Left renal cortex interstitium (tissue), 4 donors: ENCODE measurements around the gene ERC2. TPM values are rescaled to one million over a fixed set of nuclear protein-coding genes. Genes with fewer than 3 reads are reported as not detected.
A peak's percentile ranks its signal among the peaks of the same experiment; 100 is the strongest.
"Not testable (repeated sequence)": the region's sequence is repeated elsewhere in the genome, so short reads cannot be mapped to it uniquely, and the experiment has no call there.

Experiments
- DNase-seq, 4 donors: peaks; one replicate each; pipeline ENCODE4 v3.0.0-alpha.2; 2013; ENCODE audit warnings: low read depth in 4 of 4, low spot score in 2 of 4, missing footprints in 1 of 4
- polyA plus RNA-seq, 4 donors: library from polyadenylated mRNA; unstranded; fragments of 120-200 nt; gene quantifications; one replicate each; pipeline ENCODE4 v1.2.1, GENCODE V29; 2013; ENCODE audit not compliant: insufficient read length in 4 of 4

ERC2 gene
- polyA plus RNA-seq, result 1 to 10 TPM; 2.0 to 4.2 (median 3.8) TPM

DNA sequence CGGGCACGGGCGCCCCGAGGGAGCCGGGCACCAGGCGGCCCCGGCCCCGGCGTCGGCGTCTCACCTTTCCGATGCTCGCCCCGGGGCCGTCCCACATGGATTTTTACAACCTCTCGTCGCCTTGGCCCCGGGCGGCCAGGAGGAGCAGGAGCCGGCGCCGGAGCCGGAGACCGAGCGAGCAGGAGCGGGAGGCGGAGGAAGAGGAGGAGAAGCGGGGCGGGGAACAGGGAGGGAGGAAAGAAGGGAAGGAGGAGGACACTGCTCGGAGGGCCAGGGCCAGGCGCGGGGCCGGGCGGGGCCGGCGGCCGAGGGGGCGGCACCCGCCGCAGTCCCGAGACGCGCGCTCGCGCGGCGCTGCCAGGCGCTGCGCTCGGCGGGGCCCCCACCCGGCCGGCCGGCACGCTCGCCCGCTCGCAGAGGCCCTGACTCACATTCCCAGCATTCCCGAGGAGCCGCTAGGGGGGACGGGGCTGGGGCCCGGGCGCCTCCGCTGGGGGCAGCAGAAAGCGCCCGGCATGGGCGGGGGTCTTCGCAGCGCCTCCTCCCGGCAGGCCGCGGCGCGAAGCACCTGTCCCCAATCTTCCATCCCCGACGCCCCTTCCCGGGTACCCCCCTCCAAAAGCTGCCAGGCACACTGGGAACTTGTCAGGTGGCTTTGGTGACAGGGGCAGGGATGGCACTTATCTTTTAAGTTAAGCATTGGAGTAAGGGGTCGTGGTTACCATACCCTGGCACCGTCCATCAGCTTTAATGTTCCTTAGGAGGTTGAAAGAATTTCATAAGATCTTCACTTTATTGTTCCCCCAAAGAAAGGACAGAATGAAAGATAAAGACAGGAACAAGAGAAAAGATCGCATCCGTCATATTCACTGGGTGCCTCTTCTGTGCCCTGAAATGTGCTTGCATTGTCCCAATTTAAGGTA is at the start of gene ERC2:
Gene ERC2 (minus strand): TSS at position 284 of the 923 bp plus-strand sequence.
- peak in 1 of 4 donors; percentile 41 for DNase-seq

DNA sequence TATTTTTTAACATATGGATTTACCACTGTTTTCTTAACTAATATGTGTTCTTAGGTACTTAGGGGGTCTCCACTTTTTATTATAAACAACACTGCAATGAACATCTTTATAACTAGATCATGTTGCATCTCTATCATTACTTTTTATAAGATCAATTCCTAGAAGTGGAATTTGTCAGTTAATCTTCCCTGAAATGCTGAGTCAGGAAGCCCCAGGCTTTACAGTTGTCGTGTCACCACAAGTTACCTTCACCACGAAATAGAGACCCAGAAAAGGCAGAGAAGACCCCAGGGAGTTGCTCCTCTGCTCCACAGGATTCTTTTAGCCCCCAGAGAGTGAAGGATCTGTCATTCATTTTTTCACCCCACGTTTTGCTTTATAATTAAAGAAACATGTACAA is 34.5 kb upstream of the ERC2 start:
- DNase-seq, result no peak

DNA sequence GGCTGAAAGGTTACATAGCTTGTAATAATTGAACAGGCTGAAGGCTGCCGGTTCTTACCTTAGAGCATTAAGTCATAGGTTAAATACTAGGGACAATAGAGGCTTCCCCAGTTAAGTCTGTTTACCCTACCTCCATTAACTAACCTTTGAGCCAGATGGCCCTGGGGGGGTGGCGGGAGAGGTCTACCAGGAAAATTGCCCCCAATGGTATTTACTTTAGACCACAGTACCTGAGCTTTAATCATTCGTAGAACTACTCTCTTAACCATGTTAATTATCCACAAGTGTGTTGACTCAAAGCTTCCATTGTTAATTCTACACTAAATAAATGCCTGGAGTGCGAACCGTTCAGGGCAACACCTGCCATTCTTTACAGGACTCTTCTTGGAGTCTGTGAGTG is 28.1 kb upstream of the ERC2 start:
- not testable (repeated sequence) for DNase-seq

DNA sequence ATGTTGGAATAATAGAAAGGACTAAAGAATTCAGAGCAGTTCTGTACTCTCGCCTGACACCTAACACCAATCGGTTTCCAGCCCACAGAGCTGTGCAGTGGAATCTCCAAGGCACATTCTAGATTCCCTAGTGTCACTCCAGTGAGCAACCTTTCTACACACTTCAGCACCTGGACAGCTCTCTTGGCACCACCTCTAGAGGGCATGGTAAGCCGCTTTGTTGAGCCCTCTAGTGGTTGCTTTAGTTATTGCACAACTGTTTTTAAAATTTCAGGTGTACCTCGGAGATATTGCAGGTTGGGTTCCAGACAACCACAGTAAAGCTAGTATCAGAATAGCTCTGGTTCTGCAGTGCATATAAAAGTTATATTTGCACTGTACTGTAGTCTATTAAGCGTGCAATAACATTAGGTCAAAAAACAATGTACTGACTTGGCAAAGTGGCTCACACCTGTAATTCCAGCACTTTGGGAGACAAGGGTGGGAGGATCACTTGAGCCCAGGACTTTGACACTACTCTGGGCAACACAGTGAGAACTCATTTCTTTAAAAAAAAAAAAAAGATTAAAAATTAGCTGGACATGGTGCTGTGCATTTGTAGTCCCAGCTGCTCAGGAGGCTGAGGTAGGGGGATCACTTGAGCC is 26.5 kb upstream of the ERC2 start:
- DNase-seq, result peak; percentile 74 to 92 (median 75)

DNA sequence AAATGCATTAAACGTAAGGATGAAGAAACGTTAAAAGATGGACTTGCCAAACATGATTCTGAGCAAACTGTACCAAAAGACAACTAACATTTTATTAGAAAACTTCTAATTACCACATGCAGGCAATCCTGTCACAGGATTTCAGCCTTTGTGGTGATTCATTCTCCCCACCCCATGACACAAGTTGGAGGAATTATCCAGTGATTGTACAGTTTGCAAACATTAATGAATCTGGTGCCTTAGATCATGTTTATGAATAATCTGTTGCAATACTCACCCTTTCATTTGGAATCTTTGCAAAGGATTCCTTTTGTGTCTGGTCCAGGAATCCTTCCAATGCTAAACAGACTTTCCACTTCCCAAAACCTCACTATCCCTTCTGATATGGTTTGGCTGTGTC is 23.3 kb upstream of the ERC2 start:
- no peak for DNase-seq

DNA sequence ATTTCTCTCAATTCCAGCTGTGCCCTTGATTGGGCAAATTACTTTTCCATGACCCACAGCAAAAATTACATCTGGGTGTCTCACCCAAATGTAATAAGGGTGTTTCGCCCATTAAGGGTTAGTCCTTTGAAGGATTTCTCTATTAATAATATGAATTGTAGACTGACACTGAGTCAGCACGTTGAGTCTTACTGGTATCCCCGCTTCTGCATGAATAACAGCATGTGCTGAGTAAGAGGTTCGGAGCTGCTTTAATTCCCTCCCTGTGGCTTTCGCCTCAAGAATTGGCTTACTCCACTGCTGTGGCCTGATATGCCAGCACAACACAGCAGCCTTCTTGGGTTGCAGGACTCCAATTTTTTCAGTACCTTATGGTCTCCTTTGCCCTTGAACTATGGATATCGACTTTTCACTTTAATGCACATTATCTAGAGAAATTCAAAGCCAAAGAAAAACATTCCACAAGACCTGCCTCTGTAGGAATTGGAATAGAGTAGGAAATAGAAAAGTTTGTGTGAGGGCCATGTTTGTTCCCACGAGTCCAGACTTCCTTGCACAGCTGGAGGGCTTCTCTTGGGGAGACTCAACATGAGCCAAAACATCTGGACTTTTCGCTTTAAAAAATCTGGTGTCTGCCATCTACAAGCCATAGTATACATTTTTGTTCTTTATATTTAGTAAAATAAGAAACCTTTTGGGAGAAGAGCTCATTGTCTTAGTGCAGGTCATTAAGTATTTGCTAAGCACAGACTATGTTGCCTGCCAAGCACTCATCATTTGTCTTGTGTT is 20.7 kb upstream of the ERC2 start:
- no peak for DNase-seq

DNA sequence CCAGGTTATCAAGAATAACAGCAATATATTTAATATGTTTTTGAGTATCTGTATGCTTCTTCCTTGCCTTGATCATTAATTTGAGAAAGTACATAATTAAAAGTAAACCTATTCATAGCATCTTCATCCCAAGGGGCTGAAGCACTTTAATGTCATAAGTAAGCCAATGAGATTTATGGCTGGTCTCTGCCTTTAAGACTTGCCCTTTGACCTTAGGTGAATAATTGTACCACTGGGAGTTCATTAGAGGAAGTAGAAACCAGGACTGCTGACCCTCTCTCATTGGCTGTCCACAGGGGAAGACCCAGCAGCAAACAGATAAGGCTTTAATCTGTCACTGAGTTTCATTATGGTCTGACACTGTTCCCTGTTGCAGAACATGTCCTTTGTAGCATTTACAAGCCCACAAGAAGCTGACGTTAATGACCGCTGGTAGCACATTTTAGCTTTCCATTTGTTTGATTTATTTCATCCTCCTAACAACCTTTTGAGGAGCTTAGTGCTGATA is 16.3 kb upstream of the ERC2 start:
- DNase-seq, result no peak

DNA sequence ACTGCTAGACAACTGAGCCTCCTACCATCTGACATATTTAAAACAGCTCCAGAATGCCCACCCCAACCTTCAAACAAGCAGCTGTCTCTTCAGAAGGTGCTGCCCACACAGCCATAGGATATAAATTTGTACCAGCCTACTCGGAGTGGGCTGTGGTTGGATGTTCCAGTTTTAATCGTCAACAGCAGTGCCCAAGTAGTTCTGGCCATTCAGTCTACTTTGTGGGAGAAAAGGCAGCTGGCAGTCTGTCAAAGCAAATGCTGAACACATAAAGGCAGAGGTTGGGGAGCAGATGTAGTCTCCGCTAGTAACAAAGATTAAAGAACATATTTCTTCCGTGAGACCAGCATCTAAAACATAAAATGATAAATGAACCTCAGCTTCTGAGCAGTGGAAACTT is 15.9 kb upstream of the ERC2 start:
- no peak for DNase-seq

DNA sequence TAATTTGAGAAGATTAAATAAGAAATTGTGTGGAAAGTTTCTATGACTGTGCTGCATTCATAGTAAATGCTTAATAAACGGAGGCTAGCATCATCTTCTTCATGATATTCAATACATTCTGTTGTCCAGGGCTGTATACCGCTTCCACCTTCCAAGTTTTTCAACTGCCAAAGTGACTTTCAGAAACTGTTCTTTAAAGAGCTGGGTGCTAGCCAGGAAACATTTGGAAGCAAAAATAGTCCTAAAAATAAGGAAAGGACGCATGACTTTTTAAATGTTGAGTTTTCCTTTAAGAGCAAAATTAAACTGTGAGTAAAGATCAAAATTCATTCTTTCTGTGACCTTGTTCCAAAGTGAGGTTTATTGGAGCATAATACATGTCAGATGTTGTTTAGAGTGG is 9.4 kb upstream of the ERC2 start:
- DNase-seq, result no peak

DNA sequence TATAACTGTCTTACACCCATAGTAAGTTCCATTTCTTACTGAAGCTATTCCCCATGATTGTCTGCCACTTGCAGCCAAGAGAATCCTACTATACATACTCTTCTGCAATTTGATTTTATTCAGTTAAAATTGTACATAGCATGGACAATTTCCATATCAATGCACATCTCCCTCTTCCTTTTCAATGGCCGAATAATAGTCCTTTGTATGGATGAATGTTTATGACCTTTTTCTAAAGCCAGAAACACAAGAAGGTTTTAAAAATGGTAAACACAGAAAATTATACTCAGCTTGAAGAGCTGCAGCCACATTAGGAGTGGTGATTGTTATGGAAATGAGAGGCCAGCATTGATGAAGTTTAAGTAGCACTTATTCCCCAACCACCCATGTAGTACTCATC is 8.5 kb upstream of the ERC2 start:
- DNase-seq, result no peak

DNA sequence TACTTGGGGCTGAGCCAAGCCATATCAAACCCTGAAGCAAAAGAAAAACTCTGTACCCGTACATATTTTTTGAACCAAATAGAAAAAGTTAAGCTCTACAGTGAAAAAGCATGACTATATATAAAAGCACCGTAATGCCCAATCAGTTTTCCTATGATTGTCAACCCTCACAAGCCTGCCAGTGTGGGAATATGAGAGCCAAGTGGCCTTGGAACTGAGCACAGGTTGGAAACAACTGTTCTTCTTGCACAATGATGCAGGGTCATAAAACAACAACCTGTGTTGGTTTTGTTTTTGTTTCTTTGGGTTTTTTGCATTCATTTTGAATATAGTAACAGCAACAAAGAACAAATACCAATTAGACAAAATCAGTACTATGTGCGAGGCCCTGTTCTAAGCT is 3.5 kb upstream of the ERC2 start:
- DNase-seq, result no peak

DNA sequence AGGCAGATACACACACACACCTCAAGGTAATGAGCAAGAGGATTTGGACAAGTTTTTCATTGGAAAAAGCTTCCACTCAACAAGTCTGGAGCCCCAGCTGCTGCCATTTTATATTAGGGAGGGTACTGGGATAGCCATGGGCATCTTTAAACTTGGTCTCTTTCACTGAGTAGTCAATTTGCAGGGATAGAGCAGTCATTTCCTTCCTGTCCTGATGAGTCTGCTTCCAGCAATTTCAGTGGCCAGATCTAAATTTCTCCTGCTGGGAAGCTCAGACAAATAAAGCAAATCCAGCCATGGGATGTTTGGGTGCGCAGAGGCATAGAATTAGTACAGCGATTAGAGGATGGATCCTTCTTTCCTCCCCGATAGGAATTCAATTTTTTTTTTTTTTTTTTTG is 874 bp upstream of the ERC2 start:
- DNase-seq, result no peak

DNA sequence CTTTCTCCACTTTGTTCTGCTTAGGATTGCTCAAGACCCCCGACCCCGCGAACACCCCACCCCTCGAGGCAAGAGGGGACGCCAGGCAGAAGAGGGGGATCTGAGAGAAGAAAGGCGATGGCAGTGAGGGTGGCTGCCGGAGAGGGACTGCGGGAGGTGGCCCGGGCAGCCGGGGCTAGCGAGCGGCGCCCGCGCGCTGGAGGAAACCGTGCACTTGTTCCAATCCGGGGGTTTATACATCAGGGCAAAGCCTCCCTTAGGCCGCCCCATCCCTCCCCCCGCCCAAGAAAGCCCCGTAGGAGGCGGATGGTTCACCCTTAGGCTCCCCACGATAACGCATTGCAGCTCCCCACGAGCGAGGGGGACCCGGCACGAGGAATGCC is 475 bp downstream of the ERC2 start:
- no peak for DNase-seq

DNA sequence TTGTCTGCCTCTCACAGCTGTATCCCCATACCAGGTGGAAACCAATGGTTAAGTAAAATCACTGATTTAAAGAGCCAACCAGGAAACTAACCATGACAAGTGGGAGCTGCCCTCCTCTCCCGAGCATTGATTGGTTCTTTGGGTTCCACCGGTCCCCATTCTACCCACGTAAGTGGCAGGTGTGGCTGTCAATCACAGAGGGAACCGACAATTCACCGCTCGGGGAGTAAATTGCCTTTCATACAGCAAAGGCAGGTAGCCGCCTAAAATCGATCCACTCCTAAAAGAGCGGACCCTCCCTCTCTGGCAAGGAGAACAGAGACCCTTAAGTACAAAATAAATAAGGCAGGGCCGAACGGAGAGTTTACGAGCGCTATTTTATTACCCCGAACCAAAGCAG is 1.2 kb downstream of the ERC2 start:
- DNase-seq, result peak; percentile 48 to 85 (median 70)

DNA sequence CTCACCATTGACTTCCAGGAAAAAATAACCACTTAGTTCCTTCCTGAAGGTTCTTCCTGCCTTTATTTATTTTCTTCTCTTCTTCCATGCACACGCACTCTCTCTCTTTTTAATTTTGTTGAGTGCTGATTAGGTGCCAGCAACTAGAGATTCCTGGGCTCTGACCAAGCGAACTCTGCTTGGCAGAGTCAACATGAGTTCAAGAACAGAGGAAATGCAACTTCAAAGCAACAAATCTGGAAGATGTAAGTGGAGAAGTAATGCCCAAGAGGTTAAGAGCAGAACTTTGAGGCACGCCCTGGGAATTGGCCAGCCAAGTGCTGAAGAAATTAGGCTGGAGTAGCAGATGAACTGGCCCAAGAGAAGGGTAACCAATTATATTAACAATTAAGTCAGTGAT is 8.5 kb downstream of the ERC2 start:
- no peak for DNase-seq

DNA sequence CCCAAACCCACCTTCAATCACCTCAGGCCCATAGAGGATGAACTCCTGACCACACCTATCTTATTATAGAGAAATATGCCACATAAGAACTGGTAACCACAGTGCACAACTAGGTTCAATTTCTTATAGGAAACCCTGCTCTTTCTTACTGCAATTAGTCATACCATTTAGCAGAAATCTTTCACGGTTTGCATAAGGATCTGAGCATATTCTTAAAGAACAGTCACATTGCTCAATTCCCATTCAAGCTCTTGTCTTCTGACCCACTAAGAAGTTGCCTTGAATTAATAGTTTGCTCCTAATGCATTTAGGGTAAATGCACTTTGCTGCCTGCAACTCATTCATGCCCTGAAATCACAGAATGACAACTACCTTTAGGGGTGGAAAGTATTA is 9.2 kb downstream of the ERC2 start:
- DNase-seq, result no peak

DNA sequence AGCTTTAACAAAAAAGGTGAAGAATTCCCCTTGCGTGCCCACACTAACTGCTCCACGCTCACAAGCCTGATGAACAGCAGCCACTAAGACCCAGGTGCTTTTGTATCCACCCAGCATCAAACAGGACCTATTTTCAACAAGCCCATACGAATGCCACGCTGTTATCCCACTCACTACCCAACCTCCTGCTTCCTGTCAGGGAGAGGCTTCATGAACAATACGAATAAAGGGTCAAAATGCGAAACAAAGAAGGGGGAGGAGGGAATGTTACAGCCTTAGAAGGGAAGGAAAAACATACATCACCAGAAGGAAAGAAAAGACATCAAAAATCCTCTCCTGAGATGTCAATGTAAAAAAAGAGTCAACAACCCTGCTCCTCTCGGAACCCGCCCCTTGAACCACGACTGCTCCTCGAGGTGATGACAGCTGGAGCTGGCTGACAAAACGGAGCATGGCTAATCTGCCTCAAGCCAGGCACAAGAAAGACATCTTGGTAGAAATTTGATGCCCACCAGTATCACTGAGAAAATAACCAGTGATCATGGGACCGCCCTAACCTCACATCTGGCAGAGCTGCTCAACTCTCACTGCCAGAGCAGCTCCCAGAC is 9.7 kb downstream of the ERC2 start:
- no peak for DNase-seq

DNA sequence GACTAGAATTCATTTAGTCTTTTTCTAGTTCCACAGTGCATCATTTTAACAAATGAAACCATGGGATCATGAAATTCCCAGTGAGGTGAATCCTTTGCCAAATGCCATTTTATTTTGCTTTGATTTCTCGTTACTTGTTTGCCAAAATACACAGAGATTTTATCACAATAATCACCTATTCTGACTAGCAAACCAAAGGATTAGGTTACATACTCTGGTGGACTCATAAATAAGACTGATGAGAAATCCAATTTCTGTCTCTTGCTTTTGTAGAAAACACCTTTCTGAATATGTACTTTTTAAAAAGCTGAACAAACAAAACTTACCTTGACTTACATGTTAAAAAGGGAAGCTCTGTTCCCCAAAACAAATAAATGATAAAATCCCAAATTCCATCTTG is 12.2 kb downstream of the ERC2 start:
- no peak for DNase-seq

DNA sequence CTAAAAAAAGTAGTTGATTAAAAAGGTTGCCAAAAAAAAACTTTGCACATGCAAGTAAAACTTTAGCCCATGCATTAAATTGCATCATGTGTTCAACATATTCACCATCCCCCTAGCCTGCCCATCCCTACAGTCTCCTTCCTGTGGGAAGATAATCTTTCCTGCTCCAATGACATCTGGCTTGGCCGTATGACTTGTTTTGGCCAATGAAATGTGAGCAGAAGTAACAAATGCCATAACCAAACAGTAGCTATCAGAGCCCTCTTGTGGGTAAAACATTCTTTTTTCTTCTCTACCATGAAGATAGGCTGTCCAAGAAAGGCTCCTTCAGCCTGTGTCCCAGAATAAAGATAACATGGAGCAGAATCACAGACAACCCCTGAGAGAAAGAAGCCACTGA is 15.3 kb downstream of the ERC2 start:
- DNase-seq, result no peak

DNA sequence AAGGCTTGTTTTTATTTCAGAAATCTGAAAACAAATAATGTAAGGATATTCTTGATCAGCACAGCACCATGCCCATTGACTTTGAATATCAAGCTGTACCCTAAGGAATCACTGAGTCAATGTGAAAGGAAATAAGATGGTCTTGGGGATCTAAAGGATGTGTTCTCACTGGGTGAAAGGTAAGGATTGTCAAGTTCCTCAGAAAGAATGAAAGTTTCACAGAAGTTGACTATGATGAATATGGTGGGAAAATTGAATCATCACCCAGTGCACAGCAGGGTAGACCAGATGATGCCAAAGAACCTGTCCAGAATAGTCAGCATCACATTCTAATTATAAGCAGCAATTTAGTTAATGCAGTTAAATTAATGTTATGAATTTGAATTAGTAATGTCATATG is 16.2 kb downstream of the ERC2 start:
- DNase-seq, result no peak

DNA sequence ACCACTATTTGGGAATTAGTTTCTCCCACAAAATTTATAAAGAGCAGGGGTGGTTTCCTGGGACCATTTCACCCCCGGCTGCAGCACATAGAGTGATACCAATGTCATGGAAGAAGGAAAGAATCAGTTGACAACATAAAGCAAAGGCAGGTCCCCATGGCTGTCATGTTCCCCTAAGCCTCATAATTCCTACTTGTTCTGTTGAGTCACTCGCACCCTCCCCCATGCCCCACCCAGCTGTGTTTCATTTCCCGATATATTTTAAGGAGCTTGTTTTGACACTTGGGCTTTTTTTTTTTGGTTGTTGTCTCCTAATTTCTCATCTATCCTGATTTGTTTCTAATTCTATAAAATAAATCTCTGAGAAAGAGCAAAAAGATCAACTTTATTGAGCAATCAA is 24.9 kb downstream of the ERC2 start:
- DNase-seq, result no peak
